ENCODE data around the gene GDF10.

GDF10 gene

DNA sequence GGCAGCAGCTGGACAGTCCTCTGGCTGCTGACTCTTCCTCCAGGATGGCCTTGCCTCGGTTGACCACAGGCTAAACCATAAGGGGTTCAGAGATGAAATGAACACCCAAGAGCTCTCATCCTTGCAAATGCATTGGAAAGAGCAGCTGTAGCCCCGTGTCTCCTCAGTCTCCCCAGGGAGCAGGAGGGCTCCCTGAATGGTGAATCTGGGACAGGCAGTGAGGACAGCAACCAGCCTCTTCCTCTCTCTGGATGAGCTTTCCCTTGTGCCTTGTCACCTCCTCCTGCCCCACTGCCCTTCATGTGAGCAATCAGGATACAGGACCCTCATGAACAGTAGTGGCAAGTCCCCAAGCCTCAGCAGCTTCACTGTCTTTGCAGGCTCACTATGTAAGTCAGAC lies 23.9 kb upstream of the GDF10 start:
- DNase-seq, result no peak

DNA sequence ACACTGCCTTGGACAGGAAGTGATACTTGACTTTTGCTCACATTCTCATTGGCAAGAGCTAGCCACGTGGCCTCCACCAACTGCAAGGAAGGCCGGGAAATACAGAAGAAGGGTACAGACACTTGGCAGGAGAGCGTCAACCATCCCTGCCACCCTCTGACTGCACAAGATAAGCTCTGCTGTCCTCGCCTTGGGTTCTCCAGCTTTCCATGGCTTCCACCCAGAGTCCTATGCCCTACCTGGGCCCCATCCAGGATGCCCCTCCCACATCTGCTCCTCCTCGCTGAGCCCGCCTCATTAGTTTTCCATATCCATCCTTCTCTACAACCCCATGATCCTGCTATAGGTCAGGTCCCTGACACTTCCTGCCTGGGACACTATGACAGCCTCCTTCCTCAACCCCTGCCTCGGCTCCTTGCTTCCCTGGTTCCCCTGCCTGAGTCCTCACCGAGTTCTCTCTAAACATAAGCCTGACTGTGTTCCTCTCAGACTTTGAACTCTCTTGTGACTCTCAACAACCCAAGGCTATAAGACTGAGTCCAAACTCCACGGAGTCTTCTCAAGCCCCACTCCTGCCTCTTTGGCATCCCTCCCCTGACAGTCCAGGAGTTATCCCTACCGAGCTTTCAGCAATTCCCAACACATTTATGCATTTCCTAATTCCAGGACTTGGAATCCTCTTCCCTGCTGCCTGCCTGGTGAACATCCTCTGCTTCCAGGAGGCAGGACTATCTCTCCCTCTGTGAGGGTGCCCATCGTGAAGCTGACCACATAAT lies 23.2 kb upstream of the GDF10 start:
- DNase-seq, result no peak

DNA sequence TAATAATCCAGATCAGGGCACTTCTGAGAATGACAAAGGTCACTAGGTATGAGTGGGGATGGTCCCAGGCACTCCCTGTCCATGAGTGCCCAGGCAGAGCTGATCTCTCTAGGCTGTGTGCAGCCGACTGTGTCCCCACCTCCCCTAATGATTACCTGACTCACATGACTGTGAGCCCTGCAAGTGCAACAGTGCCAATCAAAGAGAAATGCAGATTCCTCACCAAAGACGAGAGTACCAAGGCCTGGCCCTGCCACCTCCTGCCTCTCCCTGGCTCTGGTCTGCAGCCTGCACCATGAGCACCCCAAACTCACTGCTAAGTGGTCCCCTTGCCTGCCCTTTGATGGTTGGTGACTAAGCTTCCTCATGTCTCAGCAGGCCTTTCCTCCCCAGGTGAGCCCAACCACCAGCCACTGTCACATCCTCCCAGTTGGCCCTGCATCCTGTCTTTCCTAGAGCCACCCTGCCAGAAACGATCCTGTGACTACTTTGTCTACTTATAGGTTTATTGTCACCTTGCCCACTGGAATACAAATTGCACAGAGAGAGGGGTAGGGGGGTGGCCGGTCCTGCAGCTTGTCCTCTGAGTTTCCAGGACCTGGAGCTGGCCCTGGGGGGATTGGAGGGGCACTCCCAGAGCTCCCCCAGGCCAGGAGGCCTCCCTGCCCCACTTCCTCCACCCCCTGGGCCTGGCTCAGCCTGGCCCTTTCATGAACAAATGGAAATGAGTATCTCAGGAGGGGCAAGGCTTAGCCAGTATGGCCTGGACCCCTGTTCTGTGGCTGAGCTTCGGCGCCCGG lies 22.4 kb upstream of the GDF10 start:
- DNase-seq, result no peak

DNA sequence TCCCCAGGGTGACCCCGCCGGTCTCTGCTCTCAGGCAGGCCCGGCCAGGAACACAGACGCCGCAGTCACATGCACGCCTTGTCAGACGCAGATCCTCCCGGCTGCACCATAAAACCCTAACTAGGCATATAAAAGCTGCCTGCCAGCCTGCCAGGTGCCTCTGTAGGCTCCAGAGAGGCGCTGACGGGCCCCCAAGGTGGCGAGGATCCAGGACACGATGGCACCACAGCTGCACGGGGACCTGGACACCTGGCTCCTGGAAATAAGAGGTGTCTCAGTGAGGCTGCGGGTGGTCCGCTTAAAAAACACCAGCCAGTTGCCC lies 21.9 kb upstream of the GDF10 start:
- DNase-seq, result no peak

DNA sequence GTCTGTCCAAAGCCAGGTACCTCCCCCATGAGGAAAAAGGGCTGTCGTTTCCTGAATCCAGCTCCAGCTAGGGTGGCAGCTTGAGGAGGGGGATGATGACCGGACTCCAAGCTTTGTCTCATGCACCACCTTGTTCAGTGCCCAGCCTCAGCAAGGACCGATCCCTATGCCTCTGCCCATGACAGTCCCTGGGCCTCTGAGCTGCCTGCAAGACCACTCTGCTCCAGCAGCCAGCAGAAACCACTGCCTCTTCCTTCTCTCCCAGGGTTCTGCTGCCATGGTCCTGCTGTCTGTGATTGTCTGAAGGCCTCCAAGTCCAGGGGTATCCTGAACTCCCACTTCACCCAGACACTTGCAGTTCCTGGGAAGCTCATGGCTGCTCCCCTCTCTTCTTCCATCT lies 21.3 kb upstream of the GDF10 start:
- no peak for DNase-seq

- no peak for DNase-seq
These were observed 20.7 kb upstream of the GDF10 start for GRCh38 chr10:47279276-47279675.

GRCh38 chr10:47282005-47282656 lies 17.9 kb upstream of the GDF10 start:
- no peak for DNase-seq

DNA sequence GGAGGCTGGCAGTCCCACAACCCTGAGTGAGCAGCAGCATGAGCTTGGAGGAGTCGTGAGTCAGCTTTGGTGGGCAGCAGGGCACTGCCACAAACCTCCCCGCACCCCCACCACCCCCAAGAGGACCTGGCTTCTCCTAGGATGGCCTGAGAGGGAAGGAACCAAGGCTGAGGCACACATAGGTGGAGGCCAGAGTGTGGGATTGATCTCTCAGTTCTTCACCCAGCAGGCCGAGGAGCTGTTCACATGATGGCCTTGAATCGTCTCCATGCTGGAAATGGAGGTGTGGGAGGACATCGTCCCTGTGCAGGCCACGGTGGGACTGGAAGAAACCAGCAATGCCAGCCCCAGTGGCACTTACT lies 17.4 kb upstream of the GDF10 start:
- DNase-seq, result no peak

DNA sequence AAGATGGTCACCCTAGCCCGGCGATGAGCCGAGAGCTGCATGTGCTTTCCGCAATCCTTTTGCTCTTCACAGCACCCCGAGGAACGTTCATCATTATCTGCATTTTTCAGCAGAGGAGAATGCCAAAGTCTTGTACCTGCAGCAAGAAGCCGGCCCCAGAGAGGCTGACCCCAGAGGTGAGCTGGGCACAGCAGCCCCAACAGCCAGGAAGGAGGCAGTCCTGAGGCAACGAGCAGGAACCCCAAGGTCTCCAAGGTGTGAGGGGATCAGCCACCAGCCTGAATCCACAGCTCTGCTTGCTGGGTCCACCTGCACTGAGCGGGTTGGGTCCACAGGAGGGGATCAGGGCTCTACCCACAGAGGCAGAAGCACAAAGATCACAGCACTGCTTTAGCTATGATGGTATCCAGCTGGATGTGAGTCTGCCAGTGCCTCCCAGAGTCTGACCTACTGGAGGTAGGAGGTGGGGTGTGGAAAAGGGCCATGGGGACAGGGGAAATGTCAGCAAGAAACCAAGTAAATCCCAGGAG lies 16.8 kb upstream of the GDF10 start:
- no peak for DNase-seq

- DNase-seq, result no peak
These were observed 16.1 kb upstream of the GDF10 start for GRCh38 chr10:47283848-47284247.

GRCh38 chr10:47285381-47286115 lies 14.4 kb upstream of the GDF10 start:
- DNase-seq, result no peak

DNA sequence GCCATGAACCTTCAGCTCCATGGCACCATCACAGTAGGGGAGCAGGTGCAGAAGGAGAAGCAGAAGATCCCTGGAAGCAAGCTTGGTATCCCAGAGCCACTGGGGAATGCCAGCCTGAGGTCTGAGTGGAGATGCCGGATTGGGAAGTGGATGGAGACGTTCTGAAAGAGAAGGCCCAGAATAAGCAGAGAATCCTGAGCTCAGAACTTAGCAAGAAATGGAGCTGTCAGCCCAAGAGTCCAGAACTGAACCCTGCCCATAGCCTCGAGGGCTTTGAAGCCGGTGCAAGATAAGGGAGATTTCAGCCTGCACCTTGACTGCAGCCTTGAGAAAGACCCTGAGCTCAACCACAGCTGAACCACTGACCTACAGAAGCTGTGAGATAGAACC lies 13.9 kb upstream of the GDF10 start:
- no peak for DNase-seq

DNA sequence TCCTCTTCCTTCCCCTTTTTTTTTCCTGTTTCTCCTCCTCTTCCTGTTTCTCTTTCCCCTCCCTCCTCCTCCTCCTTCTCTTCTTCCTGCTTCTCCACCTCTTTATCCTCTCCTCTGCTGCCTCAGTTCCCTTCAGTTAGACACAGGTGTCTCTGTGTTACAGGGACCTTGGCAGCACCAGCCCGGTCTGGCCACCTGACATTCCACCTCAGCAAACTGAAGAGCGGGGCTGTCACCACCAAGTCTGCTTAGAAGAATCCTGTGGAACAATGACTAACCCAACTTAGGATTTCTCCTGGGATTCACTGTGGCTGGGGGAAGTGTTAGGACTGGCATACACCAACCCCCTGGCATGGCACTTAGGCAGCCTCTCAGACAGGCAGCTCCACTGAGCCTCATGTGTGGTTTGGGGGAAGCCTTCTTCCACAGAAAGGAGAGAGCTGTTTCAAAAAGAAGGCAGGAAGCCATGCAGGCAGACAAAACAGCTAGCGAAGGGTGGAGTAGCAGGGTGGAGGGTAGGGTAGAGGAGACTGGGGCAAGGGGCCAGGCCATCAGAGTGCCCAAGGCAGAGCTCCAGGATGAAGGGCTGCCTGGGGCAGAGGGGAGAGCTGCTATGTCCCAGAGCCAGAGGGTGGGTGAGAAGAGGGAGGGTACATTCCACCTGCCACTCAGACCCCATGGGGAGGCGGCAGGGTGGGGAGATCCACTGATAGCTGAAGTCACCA lies 13.2 kb upstream of the GDF10 start:
- no peak for DNase-seq

- DNase-seq, result no peak
These were observed 12.6 kb upstream of the GDF10 start for GRCh38 chr10:47287365-47287802.

GRCh38 chr10:47287805-47288204 lies 12.2 kb upstream of the GDF10 start:
- DNase-seq, result no peak

DNA sequence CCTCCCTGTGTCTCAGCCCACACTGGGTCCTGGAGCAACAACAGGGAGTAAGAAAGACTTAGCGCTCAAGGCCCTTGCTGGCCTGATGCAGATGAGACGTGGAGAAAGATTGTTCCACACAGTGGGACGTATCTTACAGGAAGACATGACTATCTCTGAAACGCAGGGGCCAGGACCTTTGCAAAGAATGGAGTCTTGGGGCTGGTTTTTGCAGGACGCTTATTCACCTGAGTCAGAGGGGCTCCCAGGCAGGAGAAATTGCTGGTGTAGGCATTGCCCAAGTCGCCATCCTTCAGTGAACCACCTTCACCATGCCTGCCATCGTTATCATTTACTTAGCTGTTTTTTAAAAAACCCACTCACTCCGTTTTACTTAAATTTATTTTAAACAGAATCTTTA lies 11.8 kb upstream of the GDF10 start:
- DNase-seq, result no peak

DNA sequence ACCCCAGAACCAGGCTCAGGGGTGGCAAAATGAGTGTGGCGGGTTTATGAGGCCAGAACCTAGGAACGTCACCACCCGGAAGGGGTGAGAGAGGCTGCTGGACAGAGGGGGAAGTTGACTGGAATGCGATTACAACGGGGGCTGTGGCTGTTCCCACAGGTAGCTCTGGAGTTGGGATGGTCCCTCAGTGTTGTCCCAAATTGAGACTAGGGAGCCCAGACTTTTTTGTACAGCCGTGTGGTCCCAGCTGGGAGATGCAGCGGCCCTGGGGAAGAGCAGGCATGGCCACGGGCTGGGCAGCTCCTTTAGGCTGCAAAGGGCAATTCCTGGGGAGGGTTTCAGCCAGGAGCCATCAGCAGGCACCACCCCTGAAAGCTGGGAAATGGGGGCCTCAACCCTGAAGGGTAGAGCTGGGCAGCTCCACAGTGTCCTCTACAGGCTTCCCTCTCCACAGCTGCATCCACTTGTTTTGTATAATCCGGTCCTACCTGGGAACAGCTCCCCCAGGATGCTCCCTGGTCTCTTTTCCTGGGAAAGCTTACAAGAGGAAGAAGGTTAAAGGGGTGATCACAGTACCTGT lies 11.0 kb upstream of the GDF10 start:
- DNase-seq, result no peak

DNA sequence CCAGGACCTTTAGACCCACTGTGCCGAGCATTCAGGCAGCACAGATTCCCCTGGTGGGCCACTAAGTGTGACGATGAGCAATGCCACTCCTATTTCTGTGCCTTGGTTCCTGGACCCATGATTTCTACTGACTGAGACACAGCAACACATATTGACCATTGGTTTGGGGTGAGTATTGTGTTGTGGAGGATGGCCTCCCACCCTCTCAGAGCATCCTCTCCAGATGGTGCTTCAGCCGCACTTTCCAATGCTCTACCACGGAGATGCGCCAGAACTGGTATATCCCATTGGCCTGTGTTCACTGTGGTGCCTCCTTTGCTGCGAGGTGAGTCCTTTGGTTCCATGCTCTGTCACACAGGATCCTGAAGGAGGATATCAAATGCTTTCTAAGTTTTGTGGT lies 10.1 kb upstream of the GDF10 start:
- no peak for DNase-seq

- no peak for DNase-seq
These were observed 9.7 kb upstream of the GDF10 start for GRCh38 chr10:47290338-47290737.

GRCh38 chr10:47291682-47292081 lies 8.3 kb upstream of the GDF10 start:
- DNase-seq, result no peak

GRCh38 chr10:47294057-47294456 lies 5.9 kb upstream of the GDF10 start:
- no peak for DNase-seq

DNA sequence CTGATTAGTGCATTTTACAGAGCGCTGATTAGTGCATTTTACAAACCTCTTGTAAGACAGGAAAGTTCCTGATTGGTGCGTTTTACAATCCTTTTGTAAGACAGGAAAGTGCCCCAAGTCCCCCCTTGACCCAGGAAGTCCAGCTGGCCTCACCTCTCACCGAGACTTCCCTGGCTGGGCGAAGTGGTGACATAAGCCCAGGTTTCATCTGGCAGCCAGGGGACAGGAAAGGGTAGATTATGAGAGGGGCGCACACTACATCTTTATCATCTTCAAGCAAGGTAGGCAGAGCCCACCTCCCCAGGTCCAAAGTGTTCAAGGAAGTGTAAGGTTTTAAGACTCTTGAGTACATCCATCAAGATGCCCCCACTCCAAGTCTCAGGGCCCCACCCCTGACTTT lies 5.5 kb upstream of the GDF10 start:
- DNase-seq, result no peak

Measured in effector CD4-positive, alpha-beta T cell (primary cell).